ENCODE data around the gene CNOT3. TPM values are rescaled to one million over a fixed set of nuclear protein-coding genes. Genes with fewer than 3 reads are reported as not detected.

CNOT3 gene
- total RNA-seq, 2 experiments from 2014 or later: 26.7 to 28.7 TPM

DNA sequence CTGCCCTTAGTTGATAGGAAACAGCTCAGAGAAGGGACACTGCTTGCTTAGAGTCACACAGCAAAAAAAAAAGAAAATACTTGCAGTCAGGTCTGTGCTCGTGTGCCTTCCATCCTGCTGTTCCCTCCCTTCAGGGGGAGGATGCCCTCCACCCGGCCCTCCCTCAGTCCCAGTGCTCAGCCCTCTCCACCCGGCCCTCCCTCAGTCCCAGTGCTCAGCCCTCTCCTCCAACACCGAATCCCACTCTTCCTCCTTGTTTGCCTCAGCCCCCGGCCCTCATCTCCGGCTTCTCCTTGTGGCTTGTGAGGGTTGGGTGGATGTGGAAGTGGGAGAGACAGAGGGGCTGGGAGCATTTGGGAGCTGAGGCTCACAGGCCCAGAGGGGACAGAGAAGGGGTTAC, 27.9 kb upstream of the CNOT3 start:
- peaks cover 14% of the 10 kb centered on the region for H3K4me1 Mint-ChIP-seq (ENCODE audit: low read depth)
- ChIA-PET CTCF (no interaction called here), POLR2A (no interaction called here)
- H3K27me3 Mint-ChIP-seq: no peaks in the 10 kb centered on the region
- DNase-seq: no peak
- H3K36me3 Mint-ChIP-seq (ENCODE audit: low read depth): peaks cover 53% of the 10 kb centered on the region
- intact Hi-C loops (cut with DNase I, micrococcal nuclease): loop anchor here in 1 of 2 experiments (10.0 kb wide), 2 partner anchors 245 to 585 kb away; partner anchors contain the start of gene MYADM
- Histone ChIP-seq H3K4me1 (ENCODE audit: insufficient read depth, low read length) (peaks cover 15% of the 10 kb centered on the region), H3K4me3 (ENCODE audit: low read length) (no peak overlapping the region), H3K27ac (ENCODE audit: low read depth in 1 of 2, low read length in 2 of 2) (no peak overlapping the region), H3K36me3 (ENCODE audit: insufficient read depth, low read length) (peaks cover 51% of the 10 kb centered on the region), H3K27me3 (ENCODE audit: control insufficient read depth in 1 of 2, insufficient read depth in 2 of 2, low read length in 2 of 2) (no peaks in the 10 kb centered on the region), H3K9me3 (ENCODE audit: control insufficient read depth in 1 of 2, insufficient read depth in 1 of 2, low read length in 2 of 2) (no peaks in the 10 kb centered on the region)
- no peak overlapping the region for H3K27ac Mint-ChIP-seq
- ATAC-seq (ENCODE audit: poor library complexity): no peak
- no peaks in the 10 kb centered on the region for H3K9me3 Mint-ChIP-seq
- TF ChIP-seq, protein P1, sequence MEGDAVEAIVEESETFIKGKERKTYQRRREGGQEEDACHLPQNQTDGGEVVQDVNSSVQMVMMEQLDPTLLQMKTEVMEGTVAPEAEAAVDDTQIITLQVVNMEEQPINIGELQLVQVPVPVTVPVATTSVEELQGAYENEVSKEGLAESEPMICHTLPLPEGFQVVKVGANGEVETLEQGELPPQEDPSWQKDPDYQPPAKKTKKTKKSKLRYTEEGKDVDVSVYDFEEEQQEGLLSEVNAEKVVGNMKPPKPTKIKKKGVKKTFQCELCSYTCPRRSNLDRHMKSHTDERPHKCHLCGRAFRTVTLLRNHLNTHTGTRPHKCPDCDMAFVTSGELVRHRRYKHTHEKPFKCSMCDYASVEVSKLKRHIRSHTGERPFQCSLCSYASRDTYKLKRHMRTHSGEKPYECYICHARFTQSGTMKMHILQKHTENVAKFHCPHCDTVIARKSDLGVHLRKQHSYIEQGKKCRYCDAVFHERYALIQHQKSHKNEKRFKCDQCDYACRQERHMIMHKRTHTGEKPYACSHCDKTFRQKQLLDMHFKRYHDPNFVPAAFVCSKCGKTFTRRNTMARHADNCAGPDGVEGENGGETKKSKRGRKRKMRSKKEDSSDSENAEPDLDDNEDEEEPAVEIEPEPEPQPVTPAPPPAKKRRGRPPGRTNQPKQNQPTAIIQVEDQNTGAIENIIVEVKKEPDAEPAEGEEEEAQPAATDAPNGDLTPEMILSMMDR (IDR thresholded peaks at IDR 0.05): no peak
- H3K4me3 Mint-ChIP-seq: no peak overlapping the region

DNA sequence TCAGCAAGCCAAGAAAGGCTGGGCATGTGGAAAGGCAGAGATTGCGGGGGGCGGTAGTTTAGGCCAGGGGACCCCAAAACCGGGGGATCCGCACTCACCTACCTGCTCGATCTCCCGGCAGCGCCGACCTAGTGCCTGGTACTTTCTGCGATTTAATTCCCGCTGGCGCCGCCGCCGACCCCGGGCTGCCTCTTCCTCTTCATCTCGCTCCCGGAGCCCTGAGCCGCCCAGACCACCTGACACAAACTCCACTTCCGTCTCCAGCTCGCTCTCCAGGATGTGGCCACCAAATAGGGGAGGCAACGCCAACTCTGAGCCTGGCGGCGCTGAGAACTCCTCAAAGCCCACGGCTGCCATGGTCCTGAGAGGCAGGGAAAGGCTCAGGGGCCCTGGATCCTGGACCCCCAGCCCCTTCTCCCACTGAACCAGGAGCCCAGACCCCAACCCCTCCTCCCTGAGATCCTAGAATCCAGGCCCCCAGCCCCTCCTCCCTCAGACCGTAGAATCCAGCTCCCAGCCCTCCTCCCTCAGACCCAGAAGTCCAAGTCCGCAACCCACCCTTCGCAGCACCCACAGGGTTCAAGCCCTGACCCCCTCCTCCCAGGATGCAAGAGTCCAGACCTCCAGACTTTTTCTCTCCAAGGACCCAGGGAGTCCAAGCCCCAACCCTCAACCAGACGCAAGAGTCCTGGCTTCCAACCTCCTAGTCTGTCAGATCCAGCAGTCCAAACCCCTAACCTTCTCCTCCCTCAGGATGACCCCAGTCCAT, 23.0 kb upstream of the CNOT3 start:
- TF ChIP-seq, protein P1 (IDR thresholded peaks at IDR 0.05): no peak

DNA sequence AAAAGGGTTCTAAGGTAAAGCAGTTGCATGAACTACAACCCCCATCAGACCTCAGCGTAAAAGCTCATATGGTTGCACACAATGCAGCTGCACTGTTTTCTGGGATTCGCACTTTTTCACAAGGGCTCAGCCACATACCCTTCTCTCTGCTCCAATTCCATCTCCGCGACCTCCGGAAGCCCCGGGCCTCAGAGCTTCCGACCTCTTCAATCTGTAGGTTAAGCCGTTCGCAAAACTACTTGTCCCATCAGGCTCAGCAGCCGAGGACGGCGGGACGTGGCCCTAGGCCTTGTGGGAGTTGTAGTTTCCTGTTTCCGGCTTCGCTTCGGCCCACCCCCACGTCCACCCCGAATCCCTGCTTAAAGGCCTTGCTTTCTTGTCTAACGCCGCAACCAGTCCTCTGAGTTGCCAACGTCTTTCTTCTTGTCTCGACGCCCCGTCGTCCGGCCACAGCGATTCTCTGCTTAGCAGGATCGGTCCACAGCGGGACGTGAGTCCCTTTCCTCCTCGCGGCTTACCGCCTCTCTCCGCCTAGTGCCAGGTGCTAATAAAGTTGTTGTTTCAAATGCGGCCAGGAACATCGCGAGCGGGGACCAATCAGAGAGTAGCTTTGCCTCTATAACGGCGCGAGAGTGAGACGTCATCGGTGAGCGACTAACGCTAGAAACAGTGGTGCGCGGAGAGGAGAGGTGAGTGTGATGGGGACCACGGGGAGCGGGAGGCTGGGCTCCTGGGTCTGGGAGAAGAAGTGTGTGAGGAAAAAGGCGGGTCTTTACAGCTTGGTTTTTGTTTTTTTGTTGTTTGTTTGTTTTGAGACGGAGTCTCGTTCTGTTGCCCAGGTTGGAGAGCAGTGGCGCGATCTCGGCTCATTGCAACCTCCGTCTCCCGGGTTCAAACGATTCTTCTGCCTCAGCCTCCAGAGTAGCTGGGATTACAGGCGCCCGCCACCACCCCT, 22.2 kb upstream of the CNOT3 start, which contains the start of the genes PRPF31 and TFPT:
PRPF31 (plus strand) TSS at position 646 of the 955 bp plus-strand sequence. CDS start 2,525 bp downstream, outside the sequence.
TFPT (minus strand) TSS at position 549 of the 955 bp plus-strand sequence; CDS start at position 161, 388 bp downstream.
- peak within 1 kb of the TSS; percentile 81 for H3K27ac Mint-ChIP-seq
- H3K27ac ChIP-seq (ENCODE audit: low read depth in 1 of 2, low read length in 2 of 2): peak within 1 kb of the TSS; percentile 65 to 87
- H3K4me1 ChIP-seq (ENCODE audit: insufficient read depth, low read length): peaks cover 33% of the 10 kb centered on the region
- no peaks in the 10 kb centered on the region for H3K9me3 Mint-ChIP-seq
- TF ChIP-seq, protein P1 (IDR thresholded peaks at IDR 0.05): no peak
- H3K4me1 Mint-ChIP-seq (ENCODE audit: low read depth): peaks cover 27% of the 10 kb centered on the region
- H3K36me3 Mint-ChIP-seq (ENCODE audit: low read depth): peaks cover 40% of the 10 kb centered on the region
- DNase-seq (peak; percentile 90 to 98 (median 95)), ATAC-seq (ENCODE audit: poor library complexity) (peak; percentile 86)
- CTCF ChIA-PET: interaction anchor here (1.1 to 1.7 kb wide), 4 partner anchors 19 to 53 kb away, joined by 3 to 6 read pairs (median 5); partner anchors contain the start of gene CNOT3
- intact Hi-C loops (cut with DNase I, micrococcal nuclease): loop anchor here (1.0 to 5.0 kb wide), 8 partner anchors 13 to 248 kb away; partner anchors contain the start of genes NDUFA3 (in 2 of the 2), CNOT3 (in 1 of the 2), LENG1 (in 1 of the 2) and MBOAT7 (in 1 of the 2)
- POLR2A ChIA-PET: interaction anchor here (0.6 to 4.2 kb wide), 25 partner anchors 9 to 1926 kb away, joined by 3 to 151 read pairs (median 4); partner anchors contain the start of genes CNOT3, FIZ1, LENG1 and LENG8
- H3K27me3 ChIP-seq (ENCODE audit: control insufficient read depth in 1 of 2, insufficient read depth in 2 of 2, low read length in 2 of 2): no peaks in the 10 kb centered on the region
- H3K4me3 ChIP-seq (ENCODE audit: low read length): peak within 1 kb of the TSS; percentile 83
- H3K9me3 ChIP-seq (ENCODE audit: control insufficient read depth in 1 of 2, insufficient read depth in 1 of 2, low read length in 2 of 2): no peaks in the 10 kb centered on the region
- H3K27me3 Mint-ChIP-seq: no peaks in the 10 kb centered on the region
- peak within 1 kb of the TSS; percentile 87 for H3K4me3 Mint-ChIP-seq
- H3K36me3 ChIP-seq (ENCODE audit: insufficient read depth, low read length): peaks cover 26% of the 10 kb centered on the region

More for the DNA sequence above, 23.0 kb upstream of the CNOT3 start:
- intact Hi-C loops (cut with DNase I, micrococcal nuclease): loop anchor here (1.0 to 5.0 kb wide), 8 partner anchors 12 to 247 kb away; partner anchors contain the start of genes NDUFA3 (in 2 of the 2), CNOT3 (in 1 of the 2), LENG1 (in 1 of the 2) and MBOAT7 (in 1 of the 2)
- H3K9me3 ChIP-seq (ENCODE audit: control insufficient read depth in 1 of 2, insufficient read depth in 1 of 2, low read length in 2 of 2): no peaks in the 10 kb centered on the region
- Mint-ChIP-seq H3K36me3 (ENCODE audit: low read depth) (peaks cover 40% of the 10 kb centered on the region), H3K9me3 (no peaks in the 10 kb centered on the region), H3K27me3 (no peaks in the 10 kb centered on the region), H3K27ac (peak overlapping the region; percentile 81), H3K4me3 (peak overlapping the region; percentile 87), H3K4me1 (ENCODE audit: low read depth) (peaks cover 27% of the 10 kb centered on the region)
- peak overlapping the region; percentile 65 to 87 for H3K27ac ChIP-seq (ENCODE audit: low read depth in 1 of 2, low read length in 2 of 2)
- H3K27me3 ChIP-seq (ENCODE audit: control insufficient read depth in 1 of 2, insufficient read depth in 2 of 2, low read length in 2 of 2): no peaks in the 10 kb centered on the region
- peak in 10 of 14 experiments; percentile 32 to 82 (median 49) for DNase-seq
- ATAC-seq (ENCODE audit: poor library complexity): peak; percentile 34
- peak overlapping the region; percentile 83 for H3K4me3 ChIP-seq (ENCODE audit: low read length)
- peaks cover 33% of the 10 kb centered on the region for H3K4me1 ChIP-seq (ENCODE audit: insufficient read depth, low read length)
- peaks cover 26% of the 10 kb centered on the region for H3K36me3 ChIP-seq (ENCODE audit: insufficient read depth, low read length)
- CTCF ChIA-PET: interaction anchor here (1.1 to 1.7 kb wide), 3 partner anchors 19 to 54 kb away, joined by 3 to 6 read pairs (median 5); no protein-coding TSS in a partner anchor
- POLR2A ChIA-PET: interaction anchor here (0.6 to 4.2 kb wide), 18 partner anchors 10 to 1925 kb away, joined by 3 to 151 read pairs (median 6); partner anchors contain the start of genes CNOT3, LENG1, LENG8 and MBOAT7
